Astrocyte of the cerebellum (primary cell): Measurements from ENCODE around the gene ZPBP2.
"Not testable (repeated sequence)": the region's sequence is repeated elsewhere in the genome, so short reads cannot be mapped to it uniquely, and the experiment has no call there.

Source experiments
- DNase-seq: peaks from one replicate; pipeline ENCODE4 v3.0.0-alpha.2; 2011; ENCODE audit warnings: low read depth
- H3K4me3 ChIP-seq: 2 replicates; pipeline ENCODE4 v1.5.1; 2011; ENCODE audit warnings: mild to moderate bottlenecking, low read depth, low read length, moderate library complexity
- in situ Hi-C: cut with HindIII; loops from 2 replicates; pipeline ENCODE4 v1.10.0; 2017; ENCODE audit warnings: low sequenced_read_pairs
- TF ChIP-seq, protein P1 (sequence below): IDR thresholded peaks from 2 replicates; pipeline ENCODE4 v1.5.1; 2012; ENCODE audit warnings: low read length, low read depth, moderate library complexity, mild to moderate bottlenecking; ENCODE audit errors: missing control alignments

Gene ZPBP2

DNA sequence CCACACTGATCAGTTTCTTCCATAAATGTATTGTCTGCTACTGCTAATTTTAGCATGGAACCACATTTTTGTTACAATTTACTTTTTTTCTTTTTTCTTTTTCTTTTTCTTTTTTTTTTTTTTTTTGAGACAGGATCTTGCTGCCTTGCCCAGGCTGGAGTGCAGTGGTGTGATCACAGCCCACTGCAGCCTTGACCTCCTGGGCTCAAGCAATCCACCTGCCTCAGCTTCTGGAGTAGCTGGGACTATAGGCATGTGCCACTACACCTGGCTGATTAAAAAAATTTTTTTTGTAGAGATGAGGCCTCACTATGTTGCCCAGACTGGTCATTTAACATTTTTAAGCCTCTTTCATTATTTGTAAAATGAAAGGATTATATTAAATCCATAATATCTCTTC lies 19.1 kb downstream of the ZPBP2 start:
- in situ Hi-C loops = no loop called here
- TF ChIP-seq, protein P1, sequence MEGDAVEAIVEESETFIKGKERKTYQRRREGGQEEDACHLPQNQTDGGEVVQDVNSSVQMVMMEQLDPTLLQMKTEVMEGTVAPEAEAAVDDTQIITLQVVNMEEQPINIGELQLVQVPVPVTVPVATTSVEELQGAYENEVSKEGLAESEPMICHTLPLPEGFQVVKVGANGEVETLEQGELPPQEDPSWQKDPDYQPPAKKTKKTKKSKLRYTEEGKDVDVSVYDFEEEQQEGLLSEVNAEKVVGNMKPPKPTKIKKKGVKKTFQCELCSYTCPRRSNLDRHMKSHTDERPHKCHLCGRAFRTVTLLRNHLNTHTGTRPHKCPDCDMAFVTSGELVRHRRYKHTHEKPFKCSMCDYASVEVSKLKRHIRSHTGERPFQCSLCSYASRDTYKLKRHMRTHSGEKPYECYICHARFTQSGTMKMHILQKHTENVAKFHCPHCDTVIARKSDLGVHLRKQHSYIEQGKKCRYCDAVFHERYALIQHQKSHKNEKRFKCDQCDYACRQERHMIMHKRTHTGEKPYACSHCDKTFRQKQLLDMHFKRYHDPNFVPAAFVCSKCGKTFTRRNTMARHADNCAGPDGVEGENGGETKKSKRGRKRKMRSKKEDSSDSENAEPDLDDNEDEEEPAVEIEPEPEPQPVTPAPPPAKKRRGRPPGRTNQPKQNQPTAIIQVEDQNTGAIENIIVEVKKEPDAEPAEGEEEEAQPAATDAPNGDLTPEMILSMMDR = no peak
- no peak for DNase-seq
- no peak overlapping the region for H3K4me3 ChIP-seq

DNA sequence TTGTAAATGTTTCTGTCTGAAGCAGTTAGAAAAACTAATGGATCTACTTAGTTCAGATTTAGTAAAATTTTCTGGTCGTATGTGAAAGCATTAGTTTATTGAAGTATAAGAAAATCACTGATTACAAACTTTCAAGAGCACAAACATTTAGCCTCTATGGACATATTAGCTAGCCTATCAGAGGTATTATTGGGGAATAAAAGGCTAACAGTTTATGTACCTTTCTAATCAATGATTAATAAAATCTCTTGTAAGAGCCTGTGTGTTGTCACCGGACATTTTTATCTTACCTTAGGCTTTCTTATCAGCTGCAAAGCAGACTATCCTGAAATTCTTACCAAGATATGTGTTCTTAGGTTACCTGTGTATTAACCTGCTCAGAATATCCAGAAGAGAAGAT lies 21.2 kb downstream of the ZPBP2 start:
- no peak for DNase-seq
- in situ Hi-C loops = no loop called here
- TF ChIP-seq, protein P1 = no peak
- H3K4me3 ChIP-seq = no peak overlapping the region

DNA sequence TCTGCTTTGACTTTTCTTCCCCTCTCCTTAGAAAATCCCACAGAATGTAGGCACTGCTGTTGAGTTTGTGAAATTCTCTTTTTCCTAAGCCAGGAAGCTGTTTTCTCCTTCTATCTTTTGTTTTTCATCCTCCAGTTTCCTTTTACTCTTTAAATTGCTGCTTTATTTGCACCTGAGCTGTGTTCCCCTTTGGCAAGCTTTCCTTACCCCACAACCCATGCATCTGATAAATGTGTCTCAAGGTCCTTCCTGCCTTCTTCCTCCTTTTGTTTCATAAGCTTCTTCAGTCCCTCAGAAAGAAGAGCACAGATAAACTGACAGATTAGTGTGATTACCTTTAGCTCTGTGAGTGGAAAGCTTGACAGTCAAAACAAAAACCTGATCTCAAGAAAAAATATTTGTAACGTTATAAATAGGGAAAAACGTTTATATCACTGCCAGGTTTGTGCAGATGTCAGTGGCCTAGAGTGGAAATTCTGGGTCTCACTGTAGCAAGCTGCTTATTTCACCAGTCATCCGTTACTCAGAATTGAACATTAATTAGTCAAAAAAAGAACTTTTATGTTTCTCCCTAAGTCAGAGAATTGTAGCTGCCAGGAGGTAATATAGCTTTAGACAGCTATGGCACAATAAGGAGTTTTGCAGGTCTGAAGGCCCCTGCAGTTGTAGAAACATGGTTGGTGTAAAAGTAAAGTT lies 26.8 kb downstream of the ZPBP2 start:
- no peak for DNase-seq
- TF ChIP-seq, protein P1 = no peak
- no peak overlapping the region for H3K4me3 ChIP-seq
- in situ Hi-C loops = no loop called here

DNA sequence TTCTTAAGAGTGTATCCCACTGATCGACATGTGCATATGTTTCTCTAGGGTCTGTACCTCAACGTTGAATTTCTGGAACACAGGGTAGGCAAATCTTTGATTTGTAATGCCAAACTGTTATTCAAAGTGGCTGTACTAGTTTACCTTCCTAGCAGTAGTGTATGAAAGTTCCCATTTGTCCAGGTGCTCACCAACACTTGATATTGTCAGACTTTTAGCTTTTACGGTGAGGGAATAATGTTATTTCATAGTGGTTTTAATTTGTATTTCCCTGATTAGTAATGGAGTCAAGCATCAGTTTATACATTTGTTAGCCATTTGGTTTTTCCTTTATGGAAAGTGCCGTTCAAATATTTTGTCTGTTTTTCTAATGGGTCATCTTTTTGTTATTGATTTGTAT lies 30.1 kb downstream of the ZPBP2 start:
- TF ChIP-seq, protein P1 = no peak
- no peak overlapping the region for H3K4me3 ChIP-seq
- in situ Hi-C loops = no loop called here
- DNase-seq = no peak

DNA sequence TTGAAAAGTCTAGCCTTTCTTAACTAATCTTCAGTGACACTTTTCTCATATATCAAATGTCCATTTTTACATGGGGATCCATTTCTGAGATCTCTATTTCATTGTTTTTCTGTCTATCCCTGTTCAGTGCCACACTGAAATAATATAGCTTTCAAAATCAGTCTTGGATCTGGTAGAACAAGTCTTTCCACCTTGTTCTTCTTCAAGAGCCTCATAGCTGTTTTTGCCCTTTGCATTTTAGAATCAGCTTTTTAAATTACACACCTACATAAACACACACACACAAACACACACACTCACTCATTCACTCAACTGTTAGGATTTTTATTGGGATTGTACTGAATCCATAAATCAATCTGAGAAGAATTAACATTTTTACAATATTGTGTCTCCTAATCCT lies 31.2 kb downstream of the ZPBP2 start:
- DNase-seq = no peak
- H3K4me3 ChIP-seq = no peak overlapping the region
- TF ChIP-seq, protein P1 = no peak
- in situ Hi-C loops = no loop called here

DNA sequence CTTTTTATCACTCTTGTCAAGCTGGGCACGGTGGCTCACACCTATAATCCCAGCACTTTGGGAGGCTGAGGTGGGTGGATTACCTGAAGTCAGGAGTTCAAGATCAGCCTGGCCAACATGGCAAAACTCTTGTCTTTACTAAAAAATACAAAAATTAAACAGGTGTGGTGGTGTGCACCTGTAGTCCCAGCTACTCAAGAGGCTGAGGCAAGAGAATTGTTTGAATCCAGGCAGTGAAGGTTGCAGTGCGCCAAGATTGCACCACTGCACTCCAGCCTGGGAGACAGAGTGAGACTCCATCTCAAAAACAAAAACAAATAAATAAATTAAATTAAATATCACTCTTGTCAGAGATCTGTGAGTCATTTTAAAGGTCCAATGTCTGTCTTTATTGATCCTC lies 34.0 kb downstream of the ZPBP2 start:
- H3K4me3 ChIP-seq, in situ Hi-C loops, DNase-seq: not testable (repeated sequence)

DNA sequence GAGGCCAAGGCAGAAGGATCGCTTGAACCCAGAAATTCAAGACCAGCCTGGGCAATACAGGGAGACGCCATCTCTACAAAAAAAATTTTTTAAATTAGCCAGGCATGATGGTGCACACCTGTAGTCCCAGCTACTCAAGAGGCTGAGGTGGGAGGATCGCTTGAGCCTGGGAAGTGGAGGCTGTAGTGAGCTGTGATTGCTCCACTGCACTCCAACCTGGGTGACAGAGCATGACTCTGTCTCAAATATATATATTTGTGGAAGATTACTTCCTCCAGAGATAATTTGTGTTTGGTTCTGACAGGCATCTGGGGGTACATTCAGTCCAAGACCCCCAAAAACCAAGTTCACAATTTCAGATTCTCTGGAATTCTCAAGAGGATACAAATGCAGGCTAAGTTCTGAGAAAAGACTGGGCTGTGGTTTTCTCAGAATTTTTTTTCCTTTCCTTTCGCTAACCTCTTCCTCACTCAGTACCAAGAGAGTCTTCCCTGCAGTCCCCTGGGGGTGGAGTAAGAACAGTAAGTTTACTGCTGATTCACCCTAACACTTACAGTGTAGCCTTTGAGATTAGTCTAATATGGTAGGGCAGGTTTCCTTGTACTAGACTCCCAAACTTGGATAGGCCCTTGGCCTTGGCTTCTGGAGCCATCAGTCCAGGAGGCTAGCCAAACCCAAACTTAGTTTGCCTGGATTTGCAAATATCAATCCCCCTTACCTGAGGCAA lies 35.3 kb downstream of the ZPBP2 start:
- in situ Hi-C loops = no loop called here
- TF ChIP-seq, protein P1 = no peak
- DNase-seq = no peak
- H3K4me3 ChIP-seq = no peak overlapping the region
